Stimulated activated CD8-positive, alpha-beta memory T cell treated with anti-CD3 and anti-CD28 coated beads, Interleukin-4, amount 100 ng/mL, for 24 hours (primary cell): ENCODE measurements around the gene FOXL3.

ENCODE experiments used
- DNase-seq: peaks from one replicate; pipeline ENCODE4 v3.0.0-alpha.2; 2020; ENCODE audit warnings: low read depth

Gene FOXL3

GRCh38 chr7:266851-267840 lies 22.8 kb upstream of the FOXL3 start:
- no peak for DNase-seq

- DNase-seq: no peak
These were observed 21.0 kb upstream of the FOXL3 start for GRCh38 chr7:268991-269390.

- no peak for DNase-seq
These were observed 20.2 kb upstream of the FOXL3 start for GRCh38 chr7:269721-270120.

GRCh38 chr7:270351-270983 lies 19.5 kb upstream of the FOXL3 start:
- no peak for DNase-seq

- no peak for DNase-seq
These were observed 18.5 kb upstream of the FOXL3 start for GRCh38 chr7:271266-272107.

- no peak for DNase-seq
These were observed 17.8 kb upstream of the FOXL3 start for GRCh38 chr7:272108-272615.

GRCh38 chr7:272631-273030 lies 17.3 kb upstream of the FOXL3 start:
- DNase-seq: no peak

- no peak for DNase-seq
These were observed 16.6 kb upstream of the FOXL3 start for GRCh38 chr7:273327-273726.

- DNase-seq: no peak
These were observed 15.7 kb upstream of the FOXL3 start for GRCh38 chr7:274266-274665.

GRCh38 chr7:276230-276835 lies 13.6 kb upstream of the FOXL3 start:
- no peak for DNase-seq

- no peak for DNase-seq
These were observed 12.7 kb upstream of the FOXL3 start for GRCh38 chr7:277228-277627.

GRCh38 chr7:278081-278480 lies 11.9 kb upstream of the FOXL3 start:
- no peak for DNase-seq

GRCh38 chr7:279821-280220 lies 10.1 kb upstream of the FOXL3 start:
- no peak for DNase-seq

- DNase-seq: no peak
These were observed 9.5 kb upstream of the FOXL3 start for GRCh38 chr7:280461-280860.

GRCh38 chr7:281637-282036 lies 8.3 kb upstream of the FOXL3 start:
- no peak for DNase-seq

GRCh38 chr7:282621-283020 lies 7.3 kb upstream of the FOXL3 start:
- DNase-seq: no peak

- DNase-seq: no peak
These were observed 4.9 kb upstream of the FOXL3 start for GRCh38 chr7:284762-285722.

- DNase-seq: no peak
These were observed 4.2 kb upstream of the FOXL3 start for GRCh38 chr7:285731-286130.

GRCh38 chr7:286266-286665 lies 3.7 kb upstream of the FOXL3 start:
- DNase-seq: no peak

GRCh38 chr7:288671-289101 lies 1.3 kb upstream of the FOXL3 start:
- no peak for DNase-seq
